GM21619 (cell line): ENCODE data around the gene AIP.
A peak's percentile ranks its signal among the peaks of the same experiment; 100 is the strongest.
"Not testable (repeated sequence)": the region's sequence is repeated elsewhere in the genome, so short reads cannot be mapped to it uniquely, and the experiment has no call there.

Experiments used
- ATAC-seq: cut with Tn5 transposase; IDR thresholded peaks from one replicate; pipeline ENCODE4 v1.9.1; 2021; ENCODE audit not compliant: unreplicated experiment

AIP gene

DNA sequence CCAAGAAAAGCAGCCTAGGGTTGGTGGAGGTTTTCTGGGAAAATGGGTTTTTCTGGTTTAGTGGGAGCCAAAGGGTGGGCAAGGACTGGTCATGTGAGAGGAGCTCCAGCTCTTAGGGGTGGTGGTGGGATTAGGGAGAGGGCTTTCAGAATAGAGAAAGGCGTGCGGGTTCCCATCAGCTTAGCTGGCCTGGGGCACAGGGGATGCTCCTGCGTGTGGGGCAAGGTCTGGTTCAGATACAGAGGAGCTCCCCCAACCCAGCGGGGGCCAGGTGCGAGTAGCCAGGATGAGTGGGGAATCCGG is 14.4 kb upstream of the AIP start:
- ATAC-seq, result no peak

DNA sequence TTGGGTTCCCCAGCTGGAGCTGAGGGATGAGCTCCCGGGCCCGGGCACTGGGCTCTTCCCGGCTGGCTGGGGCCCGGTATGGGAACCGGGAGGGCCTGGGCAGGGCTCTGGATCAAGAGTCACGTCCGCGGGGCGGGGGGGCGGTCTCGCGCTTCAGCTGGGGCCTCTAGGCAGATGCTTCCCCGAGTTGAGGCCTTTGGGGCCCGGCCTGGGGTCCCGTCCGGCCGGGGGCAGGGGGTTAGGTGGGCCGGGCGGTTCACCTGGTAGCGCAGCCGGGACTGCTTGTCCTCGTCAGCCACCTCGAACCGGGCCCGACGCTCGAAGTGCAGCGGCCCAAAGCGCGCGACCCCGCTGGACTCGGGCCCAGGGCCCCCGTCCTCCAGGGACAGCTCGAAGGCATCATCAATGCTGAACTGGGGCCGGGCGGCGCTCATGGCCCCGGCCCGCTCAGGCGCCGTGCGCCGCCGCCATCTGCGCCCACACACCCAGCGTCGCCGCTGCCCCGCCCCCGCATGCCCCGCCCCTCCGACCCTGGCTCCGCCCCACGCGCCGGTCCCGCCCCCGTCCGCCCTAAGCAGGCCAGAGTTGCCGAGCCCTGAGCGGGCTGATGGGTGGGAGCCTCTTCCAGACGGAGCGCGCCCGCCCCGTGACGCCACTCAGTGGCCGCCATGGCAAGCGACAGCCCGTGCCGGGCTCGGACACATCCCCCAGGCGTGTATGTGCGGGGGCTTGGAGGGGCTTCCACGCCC is 13.9 kb upstream of the AIP start, which contains the start of gene TMEM134:
Gene TMEM134 (minus strand): TSS at position 493 of the 749 bp plus-strand sequence. CDS start 59 bp downstream, at position 434.
- ATAC-seq, result peak; percentile 62

DNA sequence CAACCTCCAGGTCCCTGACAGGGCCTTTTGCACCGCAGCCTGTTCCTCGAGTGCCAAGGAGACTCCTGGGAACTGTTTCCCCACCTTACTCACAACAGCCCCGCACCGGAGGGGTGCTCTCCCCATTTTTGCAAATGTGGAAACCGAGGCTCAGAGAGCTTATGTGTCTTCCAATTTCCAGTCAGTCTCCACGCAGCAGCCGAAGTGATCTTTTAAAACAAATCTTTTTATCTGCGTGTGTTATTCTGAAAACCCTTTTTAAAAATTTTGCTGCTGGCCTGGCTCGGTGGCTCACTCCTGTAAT is 13.4 kb upstream of the AIP start:
- ATAC-seq, result no peak

DNA sequence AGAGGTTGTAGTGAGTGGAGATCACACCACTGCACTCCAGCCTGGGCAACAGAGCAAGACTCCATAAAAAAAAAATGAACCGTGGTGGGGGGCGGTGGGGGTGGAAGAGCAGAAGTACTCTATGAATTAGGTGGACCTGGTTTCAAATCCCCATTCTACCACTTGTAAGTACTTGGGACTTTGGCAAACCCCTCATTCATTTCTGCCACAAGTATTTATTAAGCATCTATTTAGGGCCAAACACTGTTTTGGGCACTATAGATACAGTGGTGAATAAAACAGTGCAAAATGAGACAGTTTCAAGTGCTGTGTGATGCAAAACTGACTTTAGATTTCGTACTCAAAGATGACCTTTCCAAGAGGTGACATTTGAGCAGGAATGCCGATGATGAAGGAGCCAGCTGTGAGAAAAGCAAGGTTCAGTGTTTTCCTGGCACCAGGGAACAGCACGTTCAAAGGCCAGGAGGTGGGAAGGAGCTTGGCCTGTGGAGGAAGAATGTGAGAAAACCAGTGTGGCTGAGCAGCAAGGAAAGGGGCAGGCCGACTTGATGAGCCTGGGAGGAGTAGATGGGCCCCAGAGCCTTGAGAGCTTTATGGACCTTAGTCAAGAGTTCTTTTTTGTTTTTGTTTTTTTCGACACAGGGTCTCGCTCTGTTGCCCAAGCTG is 12.4 kb upstream of the AIP start:
- no peak for ATAC-seq

DNA sequence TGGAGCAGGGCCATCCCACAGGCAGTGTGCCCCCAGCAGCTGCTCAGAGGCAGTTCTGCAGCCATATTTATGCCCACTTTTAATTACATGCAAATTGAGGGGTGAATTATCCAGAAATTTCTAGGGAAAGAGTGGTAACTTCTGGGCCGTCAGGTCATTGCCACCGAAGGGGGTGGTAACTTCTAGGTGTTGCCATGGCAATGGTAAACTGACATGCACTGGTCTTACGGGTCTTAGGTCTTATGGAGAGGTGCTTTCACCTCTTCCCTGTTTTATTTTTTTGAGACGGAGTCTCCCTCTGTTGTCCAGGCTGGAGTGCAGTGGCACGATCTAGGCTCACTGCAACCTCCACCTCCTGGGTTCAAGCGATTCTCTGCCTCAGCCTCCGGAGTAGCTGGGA is 9.9 kb upstream of the AIP start:
- no peak for ATAC-seq

DNA sequence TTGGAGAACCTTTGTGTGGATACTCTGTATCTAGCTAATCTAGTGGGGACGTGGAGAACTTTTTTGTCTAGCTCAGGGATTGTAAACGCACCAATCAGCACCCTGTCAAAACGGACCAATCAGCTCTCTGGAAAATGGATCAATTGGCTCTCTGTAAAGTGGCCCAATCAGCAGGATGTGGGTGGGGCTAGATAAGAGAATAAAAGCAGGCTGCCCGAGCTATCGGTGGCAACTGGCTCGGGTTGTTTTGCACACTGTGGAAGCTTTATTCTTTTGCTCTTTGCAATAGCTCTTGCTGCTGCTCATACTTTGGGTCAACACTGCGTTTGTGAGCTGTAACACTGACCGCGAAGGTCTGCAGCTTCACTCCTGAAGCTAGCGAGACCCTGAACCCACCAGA is 6.1 kb upstream of the AIP start:
- ATAC-seq, result not testable (repeated sequence)

DNA sequence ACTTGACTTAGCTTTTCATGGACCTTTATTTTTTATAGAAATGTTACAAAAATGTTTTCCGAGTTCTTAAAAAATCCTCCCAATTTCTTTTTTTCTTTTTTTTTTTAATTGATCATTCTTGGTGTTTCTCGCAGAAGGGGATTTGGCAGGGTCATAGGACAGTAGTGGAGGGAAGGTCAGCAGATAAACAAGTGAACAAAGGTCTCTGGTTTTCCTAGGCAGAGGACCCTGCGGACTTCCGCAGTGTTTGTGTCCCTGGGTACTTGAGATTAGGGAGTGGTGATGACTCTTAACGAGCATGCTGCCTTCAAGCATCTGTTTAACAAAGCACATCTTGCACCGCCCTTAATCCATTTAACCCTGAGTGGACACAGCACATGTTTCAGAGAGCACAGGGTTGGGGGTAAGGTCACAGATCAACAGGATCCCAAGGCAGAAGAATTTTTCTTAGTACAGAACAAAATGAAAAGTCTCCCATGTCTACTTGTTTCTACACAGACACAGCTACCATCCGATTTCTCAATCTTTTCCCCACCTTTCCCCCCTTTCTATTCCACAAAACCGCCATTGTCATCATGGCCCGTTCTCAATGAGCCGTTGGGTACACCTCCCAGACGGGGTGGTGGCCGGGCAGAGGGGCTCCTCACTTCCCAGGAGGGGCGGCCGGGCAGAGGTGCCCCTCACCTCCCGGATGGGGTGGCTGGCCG is 5.3 kb upstream of the AIP start:
- not testable (repeated sequence) for ATAC-seq

DNA sequence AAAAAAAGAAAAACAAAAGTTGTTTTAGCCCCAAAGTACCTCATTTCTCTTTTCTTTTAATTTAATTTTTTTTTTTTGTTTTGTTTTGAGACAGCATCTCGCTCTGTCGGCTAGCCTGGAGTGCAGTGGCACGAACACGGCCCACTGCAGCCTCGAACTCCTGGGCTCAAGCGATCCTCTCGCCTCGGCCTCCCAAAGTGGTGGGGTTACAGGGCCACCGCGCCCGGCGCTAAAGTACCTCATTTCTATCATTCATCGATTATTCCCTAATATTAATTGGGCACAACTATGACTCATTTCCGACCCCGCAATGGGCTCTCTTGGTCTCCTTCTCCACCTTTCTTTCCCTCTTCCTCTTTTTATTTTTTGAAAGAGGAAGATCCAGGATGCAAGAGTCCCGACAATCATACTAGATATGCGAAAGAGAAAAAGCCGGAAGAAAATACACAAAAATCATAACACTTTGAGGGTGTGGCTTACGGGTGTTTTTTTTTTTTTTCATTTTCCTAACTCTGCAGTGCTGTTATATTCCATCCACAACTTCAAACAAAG is 475 bp upstream of the AIP start:
- ATAC-seq, result peak; percentile 1

DNA sequence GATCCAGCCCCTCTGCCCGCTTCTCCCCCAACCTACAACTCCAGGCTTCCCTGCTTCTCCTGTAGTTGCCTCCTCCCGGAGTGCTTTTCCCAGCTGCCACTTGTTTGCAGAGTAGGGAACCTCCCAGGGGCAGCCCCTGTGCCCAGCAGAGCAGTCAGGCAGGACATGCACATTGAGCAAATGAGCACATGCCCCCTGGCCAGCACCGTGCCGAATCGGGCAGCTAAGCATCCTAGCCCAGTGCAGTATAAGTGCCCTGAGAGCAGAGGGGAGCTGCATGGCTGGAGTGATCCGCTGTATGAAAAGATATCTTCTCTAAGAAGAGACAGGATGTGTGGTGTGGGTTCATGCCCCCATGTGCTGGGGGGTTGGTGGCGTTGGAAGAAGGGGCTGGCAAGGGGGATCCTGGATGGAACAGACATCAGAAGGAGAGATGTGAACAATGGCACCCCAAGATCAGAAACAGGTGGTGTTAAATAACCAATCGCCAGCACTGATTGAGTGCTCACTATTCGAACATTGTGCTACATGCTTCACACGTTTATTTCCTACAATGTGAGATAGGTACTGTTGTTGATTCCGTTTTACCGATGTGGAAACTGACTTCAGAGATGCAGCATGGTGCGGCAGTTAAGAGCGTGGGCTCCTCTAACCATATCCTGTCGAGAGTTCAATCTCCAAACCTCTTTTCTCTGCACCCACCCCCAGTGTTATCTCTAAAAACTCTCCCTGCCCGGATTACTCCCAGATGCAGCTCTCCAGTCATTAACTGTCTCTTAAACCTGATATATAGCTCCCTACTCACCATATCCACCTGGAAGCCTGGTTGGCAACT is 1.2 kb downstream of the AIP start:
- ATAC-seq, result no peak

DNA sequence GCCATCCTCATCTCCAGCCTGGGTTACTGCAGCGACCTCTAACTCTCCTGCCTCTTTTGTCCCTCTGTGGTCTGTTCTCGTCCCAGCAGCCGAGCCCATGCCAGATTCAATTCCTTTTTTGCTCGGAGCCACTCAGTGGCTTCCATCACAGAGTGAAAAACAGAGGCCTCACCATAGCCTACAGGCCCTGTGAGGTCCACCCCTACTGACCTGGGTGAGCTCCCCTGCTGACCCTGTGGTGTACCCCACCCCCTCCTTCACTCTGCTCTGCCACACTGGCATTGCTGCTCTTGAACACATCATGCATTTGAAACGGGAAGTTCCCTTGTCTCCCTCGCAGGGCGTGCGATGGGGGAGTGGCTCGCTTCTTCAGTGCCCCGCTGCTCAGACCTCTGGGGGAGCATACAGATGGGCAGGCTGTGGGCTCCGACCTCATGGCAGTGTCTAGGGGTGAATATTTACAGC is 2.1 kb downstream of the AIP start:
- ATAC-seq, result no peak

DNA sequence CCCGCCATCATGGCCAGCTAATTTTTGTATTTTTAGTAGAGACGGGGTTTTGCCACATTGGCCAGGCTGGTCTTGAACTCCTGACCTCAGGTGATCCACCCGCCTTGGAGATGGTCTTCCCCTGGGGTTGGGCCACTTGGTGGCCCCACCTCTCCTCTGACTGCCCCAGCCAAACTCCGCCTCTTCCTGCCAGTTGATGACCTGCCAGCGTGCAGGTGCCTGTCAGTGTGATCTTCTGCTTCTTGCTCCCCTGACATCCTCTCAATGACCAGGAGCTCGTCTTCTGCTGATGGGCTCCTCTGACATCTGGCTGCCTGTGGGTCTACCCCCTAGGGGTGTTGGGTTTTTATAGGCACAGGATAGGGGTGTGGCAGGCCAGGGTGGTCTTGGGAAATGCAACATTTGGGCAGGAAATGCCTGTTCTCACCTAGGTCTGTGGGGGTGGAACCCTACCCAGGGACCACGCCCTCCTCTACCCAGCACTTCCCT is 3.1 kb downstream of the AIP start:
- not testable (repeated sequence) for ATAC-seq

DNA sequence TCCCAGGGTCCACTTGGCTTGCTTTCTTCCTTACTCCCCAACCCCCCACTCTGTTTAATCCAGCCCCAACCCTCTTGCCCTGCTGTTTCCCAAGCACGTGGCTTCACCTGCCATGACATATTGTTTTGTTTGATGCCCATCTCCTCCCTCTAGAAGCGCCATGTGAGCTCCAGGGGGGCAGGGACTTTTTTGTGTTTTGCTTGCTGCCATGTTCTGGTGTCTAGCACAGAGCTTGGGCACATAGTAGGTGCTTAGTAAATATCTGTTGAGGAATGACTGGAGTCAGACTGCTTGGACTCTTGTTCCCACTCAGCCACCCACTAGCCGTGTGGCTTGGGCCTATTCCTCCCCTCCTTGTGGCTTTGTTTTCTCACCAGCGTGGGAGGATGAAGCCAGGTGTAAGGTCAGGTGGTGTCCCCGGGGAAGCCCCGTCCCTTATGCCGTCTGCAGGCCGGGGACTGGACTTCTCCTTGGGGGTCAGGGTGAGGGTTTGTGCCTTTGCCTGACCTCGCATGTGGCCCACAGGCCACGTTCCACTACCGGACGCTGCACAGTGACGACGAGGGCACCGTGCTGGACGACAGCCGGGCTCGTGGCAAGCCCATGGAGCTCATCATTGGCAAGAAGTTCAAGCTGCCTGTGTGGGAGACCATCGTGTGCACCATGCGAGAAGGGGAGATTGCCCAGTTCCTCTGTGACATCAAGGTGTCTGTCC is 3.8 kb downstream of the AIP start:
- ATAC-seq, result peak; percentile 36

DNA sequence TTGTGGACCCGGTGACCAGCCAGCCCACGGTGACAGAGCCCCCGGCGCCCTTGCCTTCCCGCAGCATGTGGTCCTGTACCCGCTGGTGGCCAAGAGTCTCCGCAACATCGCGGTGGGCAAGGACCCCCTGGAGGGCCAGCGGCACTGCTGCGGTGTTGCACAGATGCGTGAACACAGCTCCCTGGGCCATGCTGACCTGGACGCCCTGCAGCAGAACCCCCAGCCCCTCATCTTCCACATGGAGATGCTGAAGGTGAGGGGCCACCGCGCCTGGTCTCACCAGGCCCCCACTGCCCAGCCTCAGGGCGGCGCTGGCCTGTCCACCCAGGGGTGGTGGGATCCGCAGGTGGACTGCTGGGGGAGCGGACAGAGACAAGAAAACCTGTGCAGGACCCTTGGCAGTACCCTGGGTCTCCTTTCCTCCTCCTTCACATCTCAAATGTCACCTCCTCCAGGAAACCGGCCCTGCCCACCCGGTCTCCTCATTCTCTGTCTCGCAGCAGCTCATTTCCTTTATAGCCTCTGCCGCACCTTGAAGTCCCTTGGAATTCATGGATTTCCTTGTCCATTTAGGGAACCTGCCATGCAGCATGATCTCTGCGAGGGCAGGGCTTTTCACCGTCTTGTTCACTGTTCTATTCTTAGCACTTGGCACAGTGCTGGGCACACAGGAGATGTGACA is 6.5 kb downstream of the AIP start:
- ATAC-seq, result no peak

DNA sequence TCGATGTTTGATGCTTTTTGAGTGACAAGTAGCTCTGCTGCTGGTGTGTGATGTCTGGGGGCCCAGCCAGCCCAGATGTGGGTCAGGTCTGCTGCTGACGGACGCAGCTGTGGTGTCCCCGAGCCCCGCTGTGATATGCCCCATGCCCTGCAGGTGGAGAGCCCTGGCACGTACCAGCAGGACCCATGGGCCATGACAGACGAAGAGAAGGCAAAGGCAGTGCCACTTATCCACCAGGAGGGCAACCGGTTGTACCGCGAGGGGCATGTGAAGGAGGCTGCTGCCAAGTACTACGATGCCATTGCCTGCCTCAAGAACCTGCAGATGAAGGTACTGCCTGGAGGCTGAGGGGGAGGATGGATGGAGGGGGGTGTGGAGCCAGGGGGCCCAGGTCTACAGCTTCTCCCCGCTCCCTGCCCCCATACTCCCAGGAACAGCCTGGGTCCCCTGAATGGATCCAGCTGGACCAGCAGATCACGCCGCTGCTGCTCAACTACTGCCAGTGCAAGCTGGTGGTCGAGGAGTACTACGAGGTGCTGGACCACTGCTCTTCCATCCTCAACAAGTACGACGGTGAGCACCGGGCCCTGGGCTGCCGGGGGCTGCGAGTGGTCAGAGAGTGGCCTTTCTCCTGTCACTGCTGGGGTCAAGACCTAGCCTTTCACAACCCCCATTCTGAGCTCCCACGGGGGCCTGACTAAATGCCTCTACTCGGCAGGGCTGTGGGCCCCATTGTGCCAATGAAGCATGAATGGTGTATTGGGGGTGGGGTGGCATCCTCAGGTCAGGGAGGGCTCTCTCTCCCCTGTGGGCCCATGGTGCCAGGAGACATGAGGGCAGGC is 7.3 kb downstream of the AIP start:
- ATAC-seq, result no peak

DNA sequence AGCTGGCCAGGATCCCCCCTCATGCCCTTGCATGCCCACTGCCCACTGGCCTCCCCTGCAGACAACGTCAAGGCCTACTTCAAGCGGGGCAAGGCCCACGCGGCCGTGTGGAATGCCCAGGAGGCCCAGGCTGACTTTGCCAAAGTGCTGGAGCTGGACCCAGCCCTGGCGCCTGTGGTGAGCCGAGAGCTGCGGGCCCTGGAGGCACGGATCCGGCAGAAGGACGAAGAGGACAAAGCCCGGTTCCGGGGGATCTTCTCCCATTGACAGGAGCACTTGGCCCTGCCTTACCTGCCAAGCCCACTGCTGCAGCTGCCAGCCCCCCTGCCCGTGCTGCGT is 7.9 kb downstream of the AIP start:
- no peak for ATAC-seq

DNA sequence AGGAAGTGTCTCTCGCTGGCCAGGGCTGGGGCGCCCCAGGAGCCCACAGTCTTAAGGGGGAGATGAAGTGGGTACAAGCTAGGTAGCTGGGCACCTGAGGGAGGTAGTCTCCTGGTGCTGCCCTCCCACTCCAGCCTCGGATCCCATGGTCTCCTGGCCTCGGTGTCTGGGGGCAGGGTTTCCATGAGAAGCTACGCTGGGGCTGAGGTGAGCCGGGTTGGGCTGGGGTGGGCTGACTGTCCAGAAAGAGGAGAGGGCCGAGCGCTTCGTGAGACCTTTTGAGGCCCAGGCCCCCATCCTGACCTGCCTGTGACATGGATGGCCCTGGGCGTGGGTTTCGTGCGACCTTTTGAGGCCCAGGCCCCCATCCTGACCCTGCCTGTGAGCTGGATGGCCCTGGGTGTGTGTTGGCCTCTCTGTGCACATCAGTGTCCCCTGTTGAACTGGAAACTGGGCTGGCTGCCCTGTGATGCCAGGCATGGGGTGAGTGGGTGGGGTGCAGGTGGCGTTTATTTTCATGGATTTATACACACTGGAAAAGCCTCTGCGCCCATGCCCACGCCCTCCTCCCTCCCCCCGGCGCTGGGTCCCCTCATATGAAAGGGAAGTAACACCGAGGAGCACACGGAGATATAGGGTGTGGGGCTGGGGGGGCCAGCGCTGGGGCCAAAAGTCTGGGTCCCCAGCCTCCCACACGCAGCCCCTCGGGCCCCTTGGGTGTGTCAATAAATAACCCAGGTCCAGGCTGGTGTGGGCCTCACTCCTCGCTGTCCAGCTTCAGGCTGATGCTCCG is 8.6 kb downstream of the AIP start:
- no peak for ATAC-seq

DNA sequence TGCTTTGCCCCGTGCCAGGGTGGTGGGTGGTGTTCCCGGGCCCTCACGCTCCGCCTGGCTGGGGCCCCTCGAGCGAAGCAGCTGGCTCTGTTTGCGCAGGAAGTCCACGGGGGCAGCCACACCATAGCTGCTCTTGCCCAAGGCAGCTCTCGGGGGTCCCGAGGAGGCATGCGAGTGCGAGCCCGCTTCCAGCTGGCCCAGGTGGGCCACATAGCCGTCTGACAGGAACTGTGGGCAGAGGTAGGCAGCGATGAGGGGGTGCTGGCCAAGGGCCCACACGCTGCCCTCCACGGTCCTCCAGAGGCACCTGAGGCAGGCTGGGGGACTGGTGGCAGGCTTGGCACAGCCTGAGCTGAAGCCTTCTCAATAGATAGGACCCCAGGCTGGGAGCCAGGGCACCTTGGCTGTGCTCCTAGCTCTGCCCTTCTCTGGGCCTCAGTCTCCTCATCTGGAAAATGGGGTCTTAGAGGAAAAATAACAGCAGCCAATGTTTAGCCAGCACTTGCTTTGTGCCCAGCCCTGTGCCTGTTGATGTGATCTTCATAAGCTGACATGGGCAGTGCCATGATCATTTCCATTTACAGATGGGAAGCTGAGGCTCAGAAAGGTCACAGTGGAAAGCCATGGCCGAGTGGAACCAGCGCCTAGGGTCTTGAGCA is 9.4 kb downstream of the AIP start:
- ATAC-seq, result no peak
